ENCODE measurements around the gene GPC5. TPM values are rescaled to one million over a fixed set of nuclear protein-coding genes. Genes with fewer than 3 reads are reported as not detected.

Gene GPC5
- polyA plus RNA-seq, 12 donors = 0.23 to 1.4 (median 0.50) TPM; not detected in 2

GRCh38 chr13:91592056-91593014 lies 193.9 kb downstream of the GPC5 start:
- no peak for DNase-seq

GRCh38 chr13:91593456-91593855 lies 195.0 kb downstream of the GPC5 start:
- no peak for DNase-seq

- no peak for DNase-seq
Observed at GRCh38 chr13:91594061-91594460, 195.6 kb downstream of the GPC5 start.

- no peak for DNase-seq
Observed at GRCh38 chr13:91595677-91596076, 197.3 kb downstream of the GPC5 start.

GRCh38 chr13:91596842-91597241 lies 198.4 kb downstream of the GPC5 start:
- DNase-seq = no peak

- no peak for DNase-seq
Observed at GRCh38 chr13:91598655-91599054, 200.2 kb downstream of the GPC5 start.

GRCh38 chr13:91601273-91601672 lies 202.9 kb downstream of the GPC5 start:
- DNase-seq = no peak

GRCh38 chr13:91601807-91602206 lies 203.4 kb downstream of the GPC5 start:
- no peak for DNase-seq

- no peak for DNase-seq
Observed at GRCh38 chr13:91609353-91609752, 210.9 kb downstream of the GPC5 start.

- no peak for DNase-seq
Observed at GRCh38 chr13:91618315-91618714, 219.9 kb downstream of the GPC5 start.

- no peak for DNase-seq
Observed at GRCh38 chr13:91620670-91621141, 222.3 kb downstream of the GPC5 start.

GRCh38 chr13:91621161-91621560 lies 222.7 kb downstream of the GPC5 start:
- no peak for DNase-seq

GRCh38 chr13:91621963-91622362 lies 223.5 kb downstream of the GPC5 start:
- DNase-seq = no peak

- DNase-seq = no peak
Observed at GRCh38 chr13:91622778-91623550, 224.5 kb downstream of the GPC5 start.

GRCh38 chr13:91627952-91628739 lies 229.7 kb downstream of the GPC5 start:
- no peak for DNase-seq

GRCh38 chr13:91630946-91631345 lies 232.5 kb downstream of the GPC5 start:
- no peak for DNase-seq

- DNase-seq = no peak
Observed at GRCh38 chr13:91632086-91632485, 233.7 kb downstream of the GPC5 start.

GRCh38 chr13:91639330-91639729 lies 240.9 kb downstream of the GPC5 start:
- no peak for DNase-seq

- no peak for DNase-seq
Observed at GRCh38 chr13:91643394-91643793, 245.0 kb downstream of the GPC5 start.

GRCh38 chr13:91644806-91645205 lies 246.4 kb downstream of the GPC5 start:
- no peak for DNase-seq

- no peak for DNase-seq
Observed at GRCh38 chr13:91647361-91647990, 249.1 kb downstream of the GPC5 start.

All from muscle of arm (tissue), 12 donors.